WI38 (cell line): ENCODE data around the gene ZNF593.

Experiments used
- H3K4me3 ChIP-seq: 2 replicates; pipeline ENCODE4 v1.5.1; 2011; ENCODE audit warnings: low read depth, mild to moderate bottlenecking, control low read depth, low read length
- TF ChIP-seq, protein P1 (sequence below): IDR thresholded peaks from 2 replicates; pipeline ENCODE4 v1.5.1; 2012; ENCODE audit warnings: low read depth, mild to moderate bottlenecking, control low read depth, low read length

Gene ZNF593

DNA sequence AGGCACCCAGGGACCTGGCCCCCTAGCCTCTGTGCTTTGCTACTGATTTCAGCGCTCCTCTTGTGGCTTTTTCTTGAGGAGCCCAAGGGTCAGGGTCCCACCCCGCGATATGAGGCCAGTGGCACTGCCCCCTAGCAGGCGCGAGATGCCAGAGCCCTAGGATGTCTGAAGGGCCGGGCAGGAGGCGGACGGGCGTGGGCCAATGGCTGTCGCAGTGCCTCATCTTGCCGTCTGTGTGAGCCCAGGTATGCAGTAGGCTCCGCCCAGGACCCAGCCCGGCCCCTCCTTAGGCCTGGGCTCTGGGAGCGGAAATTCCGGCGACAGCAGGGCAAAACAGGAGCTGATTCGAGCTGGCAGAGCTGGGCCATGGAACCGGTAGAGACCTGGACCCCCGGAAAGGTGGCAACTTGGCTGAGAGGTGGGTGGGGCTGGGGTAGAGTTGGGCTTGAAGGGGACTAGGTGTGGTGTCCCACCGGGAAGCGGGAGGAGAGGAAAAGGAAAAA, 7.5 kb downstream of the ZNF593 start, which contains the start of gene CNKSR1:
CNKSR1 (plus strand) TSS at position 310 of the 503 bp plus-strand sequence; CDS start at position 367, 57 bp downstream.
- TF ChIP-seq, protein P1, sequence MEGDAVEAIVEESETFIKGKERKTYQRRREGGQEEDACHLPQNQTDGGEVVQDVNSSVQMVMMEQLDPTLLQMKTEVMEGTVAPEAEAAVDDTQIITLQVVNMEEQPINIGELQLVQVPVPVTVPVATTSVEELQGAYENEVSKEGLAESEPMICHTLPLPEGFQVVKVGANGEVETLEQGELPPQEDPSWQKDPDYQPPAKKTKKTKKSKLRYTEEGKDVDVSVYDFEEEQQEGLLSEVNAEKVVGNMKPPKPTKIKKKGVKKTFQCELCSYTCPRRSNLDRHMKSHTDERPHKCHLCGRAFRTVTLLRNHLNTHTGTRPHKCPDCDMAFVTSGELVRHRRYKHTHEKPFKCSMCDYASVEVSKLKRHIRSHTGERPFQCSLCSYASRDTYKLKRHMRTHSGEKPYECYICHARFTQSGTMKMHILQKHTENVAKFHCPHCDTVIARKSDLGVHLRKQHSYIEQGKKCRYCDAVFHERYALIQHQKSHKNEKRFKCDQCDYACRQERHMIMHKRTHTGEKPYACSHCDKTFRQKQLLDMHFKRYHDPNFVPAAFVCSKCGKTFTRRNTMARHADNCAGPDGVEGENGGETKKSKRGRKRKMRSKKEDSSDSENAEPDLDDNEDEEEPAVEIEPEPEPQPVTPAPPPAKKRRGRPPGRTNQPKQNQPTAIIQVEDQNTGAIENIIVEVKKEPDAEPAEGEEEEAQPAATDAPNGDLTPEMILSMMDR: no peak
- H3K4me3 ChIP-seq: no peak within 1 kb of the TSS

DNA sequence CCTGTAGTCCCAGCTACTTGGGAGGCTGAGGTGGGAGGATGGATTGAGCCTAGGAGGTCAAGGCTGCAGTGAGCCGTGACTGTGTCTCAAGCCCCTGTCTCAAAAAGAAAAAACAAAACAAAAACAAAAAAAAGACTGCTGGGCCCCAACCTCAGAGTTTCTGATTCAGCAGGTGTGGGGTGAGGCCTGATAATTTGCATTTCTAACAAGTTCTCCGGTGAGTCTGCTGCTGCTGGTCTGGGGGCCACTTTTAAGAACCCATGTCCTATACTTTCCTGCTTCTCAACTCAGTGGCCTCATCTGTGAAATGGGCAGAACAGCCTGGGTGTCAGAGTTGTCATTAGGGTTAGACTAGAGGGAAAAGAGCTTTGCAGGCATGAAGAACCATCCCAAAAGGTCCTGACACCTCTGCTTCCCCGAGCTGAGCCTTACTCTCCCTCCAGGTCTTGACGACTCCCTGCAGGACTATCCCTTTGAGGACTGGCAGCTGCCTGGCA, 10.3 kb downstream of the ZNF593 start:
- no peak overlapping the region for H3K4me3 ChIP-seq
- TF ChIP-seq, protein P1: no peak

DNA sequence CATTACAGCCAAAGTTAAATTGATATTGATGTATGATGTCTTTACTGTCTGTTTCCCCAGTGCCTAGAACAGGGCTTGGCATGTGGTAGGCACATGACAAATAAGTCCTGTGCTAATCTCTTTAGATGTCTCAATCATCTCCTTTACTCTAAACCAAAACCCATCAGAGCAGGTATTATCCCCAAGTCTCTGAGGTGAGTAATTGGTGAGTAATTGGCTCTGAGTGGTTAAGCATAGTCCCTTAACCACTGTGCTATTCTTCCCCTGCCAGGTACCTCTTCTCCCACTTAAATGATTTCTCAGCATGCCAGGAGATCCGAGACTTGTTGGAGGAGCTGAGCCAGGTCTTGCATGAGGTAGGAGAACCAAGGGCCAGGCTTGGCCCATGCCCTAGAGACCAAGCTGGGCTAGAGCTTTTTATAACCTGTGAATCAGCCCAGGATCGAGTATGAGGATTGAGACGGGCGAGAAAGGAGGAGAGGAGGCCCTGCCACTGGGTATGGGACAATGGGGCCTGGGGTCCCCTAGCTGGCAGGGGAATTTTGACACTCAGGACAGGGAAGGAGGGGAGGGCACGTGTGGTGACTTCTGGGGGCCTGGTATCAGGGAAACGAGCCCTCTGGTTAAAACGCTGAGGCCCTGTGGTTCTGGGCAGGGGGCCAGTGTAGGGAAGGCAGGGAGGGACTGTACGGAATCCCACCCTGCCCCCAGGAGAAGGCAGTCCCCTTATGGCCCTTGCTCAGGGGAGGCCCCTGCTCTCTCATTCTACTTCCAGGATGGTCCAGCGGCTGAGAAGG, 12.1 kb downstream of the ZNF593 start:
- TF ChIP-seq, protein P1: no peak
- H3K4me3 ChIP-seq: no peak overlapping the region

DNA sequence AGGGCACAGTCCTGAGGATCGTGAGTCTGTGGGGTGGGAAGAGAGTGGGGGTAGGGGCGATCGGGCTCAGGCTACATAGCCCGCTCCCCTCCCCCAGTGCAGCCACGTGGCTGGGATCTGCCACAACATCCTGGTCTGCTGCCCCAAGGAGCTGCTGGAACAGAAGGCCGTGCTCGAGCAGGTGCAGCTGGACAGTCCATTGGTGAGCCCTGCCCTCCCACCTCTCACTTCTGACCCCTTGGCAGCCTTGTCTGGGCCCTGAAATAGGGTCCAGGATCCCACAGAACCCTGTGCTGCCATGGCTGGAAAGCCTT, 12.6 kb downstream of the ZNF593 start:
- no peak overlapping the region for H3K4me3 ChIP-seq
- TF ChIP-seq, protein P1: no peak

DNA sequence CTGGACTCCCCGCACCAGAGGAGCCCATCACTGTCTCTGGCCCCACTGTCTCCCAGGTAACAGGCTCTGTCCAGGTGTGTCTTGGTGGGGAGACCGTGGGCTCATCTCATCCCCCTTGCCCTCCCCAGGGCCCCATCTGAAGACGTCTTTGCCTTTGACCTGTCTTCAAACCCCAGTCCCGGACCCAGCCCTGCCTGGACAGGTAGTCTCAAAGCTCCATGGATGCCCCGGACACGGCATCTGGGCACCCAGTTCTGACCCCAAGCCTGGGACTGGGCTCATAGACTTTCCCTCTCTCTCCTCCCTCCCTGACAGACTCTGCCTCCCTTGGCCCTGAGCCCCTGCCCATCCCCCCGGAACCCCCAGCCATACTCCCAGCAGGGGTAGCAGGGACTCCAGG, 14.4 kb downstream of the ZNF593 start:
- TF ChIP-seq, protein P1: no peak
- H3K4me3 ChIP-seq: no peak overlapping the region

DNA sequence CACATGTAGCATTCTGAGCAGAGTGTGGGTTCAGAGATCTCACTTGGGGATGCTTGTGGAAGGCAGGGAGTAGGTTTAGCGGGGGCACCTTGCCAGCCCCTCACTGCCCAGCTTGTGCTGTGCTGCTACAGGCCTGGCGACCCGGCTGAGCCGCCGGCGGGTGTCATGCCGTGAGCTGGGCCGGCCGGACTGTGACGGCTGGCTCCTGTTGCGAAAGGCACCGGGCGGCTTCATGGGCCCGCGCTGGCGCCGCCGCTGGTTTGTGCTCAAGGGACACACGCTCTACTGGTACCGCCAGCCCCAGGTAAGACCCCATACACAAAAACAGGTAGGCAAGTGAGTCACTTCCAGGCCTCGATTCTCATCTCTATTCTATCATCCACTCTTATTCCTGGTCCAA, 15.2 kb downstream of the ZNF593 start:
- TF ChIP-seq, protein P1: no peak
- H3K4me3 ChIP-seq: no peak overlapping the region

DNA sequence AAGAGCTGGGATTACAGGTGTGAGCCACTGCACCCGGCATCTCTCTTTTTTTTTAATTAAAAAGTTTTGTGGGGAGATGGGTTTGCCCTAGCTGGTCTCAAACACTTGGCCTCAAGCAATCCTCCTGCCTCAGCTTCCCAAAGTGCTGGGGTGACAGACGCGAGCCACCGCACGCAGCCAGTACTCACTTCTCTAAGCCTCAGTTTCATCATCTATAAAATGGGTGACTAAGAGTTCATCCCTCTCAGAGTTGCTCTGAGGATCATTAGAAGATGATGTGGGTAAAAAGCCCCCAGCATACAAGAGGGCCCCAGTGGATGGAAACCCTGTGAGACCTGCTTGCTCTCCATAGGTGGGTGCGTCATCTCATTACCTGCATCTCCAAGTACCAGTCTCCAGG, 18.2 kb downstream of the ZNF593 start:
- no peak overlapping the region for H3K4me3 ChIP-seq
- TF ChIP-seq, protein P1: no peak
